GM19023 (cell line): ENCODE data around the gene ARHGAP23.
A peak's percentile ranks its signal among the peaks of the same experiment; 100 is the strongest.
"Not testable (repeated sequence)": the region's sequence is repeated elsewhere in the genome, so short reads cannot be mapped to it uniquely, and the experiment has no call there.

Experiments used
- ATAC-seq: cut with Tn5 transposase; IDR thresholded peaks from one replicate; pipeline ENCODE4 v1.9.1; 2021; ENCODE audit warnings: mild to moderate bottlenecking, moderate library complexity; ENCODE audit not compliant: unreplicated experiment

ARHGAP23 gene

GRCh38 chr17:38485146-38485468 lies 56.8 kb downstream of the ARHGAP23 start:
- ATAC-seq = no peak

DNA sequence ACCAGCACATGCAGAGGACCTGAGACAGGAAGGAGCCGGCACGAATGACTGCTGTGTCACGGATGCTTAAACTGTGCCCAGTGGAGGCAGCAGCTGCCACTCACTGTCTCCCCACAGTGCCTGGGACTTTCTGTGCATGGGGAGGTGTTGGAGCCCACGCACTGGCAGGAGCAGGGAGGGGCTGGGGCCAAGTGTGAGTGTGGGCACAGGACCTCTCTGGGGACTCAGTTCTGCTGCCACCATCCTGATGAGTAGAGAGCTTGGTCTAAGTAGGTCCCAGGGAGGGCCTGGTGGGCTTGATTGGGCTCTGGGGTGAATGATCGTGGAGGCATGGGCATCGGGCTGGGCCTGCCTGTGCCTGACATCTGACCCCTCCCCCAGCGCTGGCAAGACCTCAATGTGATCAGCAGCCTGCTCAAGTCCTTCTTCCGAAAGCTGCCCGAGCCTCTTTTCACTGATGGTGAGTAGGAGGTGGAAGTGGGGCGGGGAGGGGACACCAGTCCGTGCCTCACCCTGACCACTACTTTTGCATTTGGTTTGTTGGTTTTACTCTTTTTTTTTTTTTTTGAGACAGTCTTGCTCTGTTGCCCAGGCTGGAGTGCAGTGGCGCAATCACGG lies 57.5 kb downstream of the ARHGAP23 start:
- ATAC-seq = peak; percentile 60

DNA sequence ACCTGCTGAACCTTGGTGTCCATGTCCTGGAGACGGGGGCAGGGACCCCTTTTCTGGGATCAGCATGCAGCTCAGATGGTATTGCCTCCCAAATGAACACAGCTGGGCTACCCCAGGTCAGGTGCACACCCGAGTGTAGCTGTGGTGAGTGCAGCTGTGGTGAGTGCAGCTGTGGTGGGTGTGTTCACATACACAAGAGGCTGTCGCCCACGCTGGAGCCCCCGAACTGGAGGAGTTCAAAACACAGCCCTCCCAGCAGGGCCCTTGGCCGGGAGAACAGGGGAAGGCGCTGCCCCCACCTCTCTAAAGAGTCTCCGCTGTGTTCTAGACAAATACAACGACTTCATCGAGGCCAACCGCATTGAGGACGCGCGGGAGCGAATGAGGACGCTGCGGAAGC lies 61.5 kb downstream of the ARHGAP23 start:
- ATAC-seq = not testable (repeated sequence)

DNA sequence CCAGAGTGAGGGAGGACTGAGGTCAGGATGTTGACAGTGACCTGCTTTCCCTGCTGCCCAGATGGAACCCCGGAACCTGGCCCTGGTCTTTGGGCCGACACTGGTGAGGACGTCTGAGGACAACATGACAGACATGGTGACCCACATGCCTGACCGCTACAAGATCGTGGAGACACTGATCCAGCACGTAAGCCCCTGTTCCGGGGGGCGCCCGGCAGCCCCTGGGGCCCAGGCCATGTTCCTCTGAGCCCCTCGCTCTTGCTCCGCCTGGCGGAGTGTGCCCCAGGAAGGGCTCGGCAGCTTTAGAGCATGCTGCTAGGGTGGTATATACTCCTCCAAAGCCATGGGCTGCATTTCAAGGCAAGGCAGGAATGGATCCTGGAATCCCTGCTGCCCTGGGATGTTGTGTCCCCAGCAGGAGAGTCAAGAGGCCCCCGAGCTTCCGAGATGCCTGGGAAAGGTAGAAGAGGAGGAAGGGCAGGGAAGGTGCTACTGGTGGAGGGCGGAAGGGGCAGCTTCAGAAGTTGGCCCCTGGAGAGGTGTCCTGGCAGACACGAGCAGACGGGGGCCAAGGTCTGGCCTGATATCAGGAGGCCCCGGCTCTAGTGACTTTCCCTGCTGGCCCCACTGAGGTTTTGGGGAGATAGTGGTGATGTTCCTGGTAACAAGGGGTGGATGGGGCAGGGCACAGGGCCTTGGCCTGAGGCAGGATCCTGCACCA lies 63.2 kb downstream of the ARHGAP23 start:
- not testable (repeated sequence) for ATAC-seq

- ATAC-seq = not testable (repeated sequence)
These were observed 64.1 kb downstream of the ARHGAP23 start for GRCh38 chr17:38492067-38493040.

GRCh38 chr17:38494152-38494551 lies 65.9 kb downstream of the ARHGAP23 start:
- not testable (repeated sequence) for ATAC-seq

- not testable (repeated sequence) for ATAC-seq
These were observed 69.4 kb downstream of the ARHGAP23 start for GRCh38 chr17:38497656-38498055.

DNA sequence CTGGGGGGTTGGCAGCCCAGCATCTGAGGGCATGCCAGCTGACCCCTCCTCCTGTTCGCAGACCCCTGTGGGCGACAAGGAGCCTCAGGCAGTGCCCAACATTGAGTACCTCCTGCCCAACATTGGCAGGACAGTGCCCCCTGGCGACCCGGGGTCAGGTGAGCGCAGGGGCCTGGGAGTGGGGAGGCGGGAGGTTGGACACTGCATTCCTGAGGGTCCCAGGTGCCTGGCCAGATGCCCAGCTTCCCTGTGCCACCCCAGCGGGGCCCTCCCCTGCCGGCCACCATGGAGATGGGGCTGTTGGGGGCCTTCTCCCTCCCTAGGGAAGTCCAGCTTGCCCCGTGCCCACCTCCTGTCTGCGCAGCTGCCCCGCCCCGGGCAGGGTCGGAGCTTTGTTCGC lies 70.1 kb downstream of the ARHGAP23 start:
- ATAC-seq = no peak

DNA sequence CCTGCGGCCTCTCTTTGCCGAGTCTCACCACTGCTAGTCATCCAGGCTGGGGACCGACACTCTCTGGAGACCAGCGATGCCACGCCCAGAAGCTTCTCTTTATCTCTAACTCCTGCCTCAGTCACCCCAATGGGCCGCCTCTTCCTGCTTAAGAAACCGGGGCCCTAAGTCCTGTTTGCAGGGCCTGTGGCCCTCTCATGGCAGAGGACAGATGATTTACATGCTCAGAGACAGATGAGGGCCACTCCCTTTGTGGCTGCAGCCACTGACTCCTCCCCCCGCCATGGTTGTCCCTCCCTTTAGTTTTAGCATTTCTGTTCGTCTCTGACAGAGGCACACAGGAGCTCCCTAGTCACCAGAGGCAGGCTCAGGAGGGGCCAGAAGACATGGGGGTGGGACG lies 71.0 kb downstream of the ARHGAP23 start:
- ATAC-seq = not testable (repeated sequence)

DNA sequence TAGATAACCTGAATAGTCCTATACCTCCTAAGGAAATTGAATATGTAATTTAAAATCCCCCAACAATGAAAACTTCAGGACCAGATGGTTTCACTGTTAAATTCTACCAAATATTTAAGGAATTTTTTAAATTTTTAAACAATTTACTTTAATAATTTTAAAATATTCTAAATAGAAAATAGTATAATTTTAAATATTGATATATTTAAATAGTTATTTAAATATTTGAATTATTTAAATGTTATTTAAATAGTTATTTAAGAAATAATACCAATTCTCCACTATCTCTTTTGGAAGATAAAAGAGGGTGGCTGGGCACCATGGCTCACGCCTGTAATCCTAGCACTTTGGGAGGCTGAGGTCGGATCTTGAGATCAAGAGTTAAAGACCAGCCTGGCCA lies 73.5 kb downstream of the ARHGAP23 start:
- not testable (repeated sequence) for ATAC-seq

GRCh38 chr17:38503286-38503913 lies 75.1 kb downstream of the ARHGAP23 start:
- not testable (repeated sequence) for ATAC-seq

DNA sequence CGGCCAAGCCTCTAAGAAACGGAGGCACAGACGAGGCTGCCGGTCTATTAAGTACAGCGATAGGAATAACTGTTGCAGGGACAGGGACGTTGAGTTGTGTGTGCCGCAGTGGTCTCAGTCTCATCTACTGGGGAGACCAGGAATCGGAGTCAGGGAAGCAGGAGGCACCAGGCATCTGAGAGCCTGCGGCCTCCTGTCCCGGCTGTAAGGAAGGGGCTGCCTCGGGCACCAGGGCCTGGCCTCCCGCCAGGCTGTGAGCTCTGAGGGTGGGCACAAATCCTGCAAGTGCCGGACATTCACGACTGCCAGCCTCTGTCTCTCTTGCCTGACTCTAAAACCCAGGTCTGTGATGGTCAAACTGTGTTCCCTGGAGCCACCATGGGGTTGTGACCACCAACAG lies 76.0 kb downstream of the ARHGAP23 start:
- ATAC-seq = no peak

DNA sequence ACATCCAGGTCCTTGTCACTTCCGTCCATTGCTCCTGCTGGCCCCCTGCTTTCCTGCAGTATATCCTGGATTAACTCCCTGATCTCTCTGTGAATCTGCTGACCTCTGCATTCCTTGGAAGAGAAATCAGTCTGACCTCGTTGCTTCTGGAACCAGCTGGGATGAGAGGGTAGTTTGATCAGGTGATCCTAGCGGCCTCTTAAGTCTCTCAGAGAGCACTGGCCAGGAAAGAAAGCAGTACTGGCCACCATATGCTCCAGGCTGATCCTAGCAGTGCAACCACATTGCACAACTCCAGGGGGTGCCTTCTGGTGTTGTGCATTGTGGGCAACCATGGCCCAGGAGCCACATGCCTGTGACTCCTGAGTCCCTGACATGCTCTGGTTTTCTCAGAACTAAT lies 79.2 kb downstream of the ARHGAP23 start:
- no peak for ATAC-seq

GRCh38 chr17:38507921-38508569 lies 79.8 kb downstream of the ARHGAP23 start:
- ATAC-seq = no peak

DNA sequence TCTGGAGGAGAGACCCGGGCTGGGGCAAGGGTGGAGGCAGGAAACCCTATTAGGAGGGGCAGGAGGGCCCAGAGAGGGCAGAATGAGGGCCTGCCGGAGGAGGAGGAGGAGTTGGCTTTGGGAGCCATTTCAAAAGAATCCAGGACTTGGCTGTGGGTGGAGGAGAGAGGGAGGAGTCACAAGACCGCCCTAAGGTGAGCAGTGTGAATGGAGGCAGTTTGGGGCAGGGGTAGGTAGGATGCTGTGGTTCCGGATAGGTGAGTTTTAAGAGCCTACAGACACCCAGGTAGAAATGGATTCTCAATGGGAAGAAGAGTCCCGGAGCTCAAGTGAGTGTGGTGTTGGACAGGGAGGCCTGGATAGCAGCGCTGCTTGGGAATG lies 80.3 kb downstream of the ARHGAP23 start:
- ATAC-seq = no peak

GRCh38 chr17:38508954-38509771 lies 80.9 kb downstream of the ARHGAP23 start:
- peak; percentile 50 for ATAC-seq

GRCh38 chr17:38509772-38510420 lies 81.6 kb downstream of the ARHGAP23 start:
- no peak for ATAC-seq

- ATAC-seq = no peak
These were observed 82.3 kb downstream of the ARHGAP23 start for GRCh38 chr17:38510421-38511149.
